ENCODE measurements around the gene ARHGAP26.

DNA sequence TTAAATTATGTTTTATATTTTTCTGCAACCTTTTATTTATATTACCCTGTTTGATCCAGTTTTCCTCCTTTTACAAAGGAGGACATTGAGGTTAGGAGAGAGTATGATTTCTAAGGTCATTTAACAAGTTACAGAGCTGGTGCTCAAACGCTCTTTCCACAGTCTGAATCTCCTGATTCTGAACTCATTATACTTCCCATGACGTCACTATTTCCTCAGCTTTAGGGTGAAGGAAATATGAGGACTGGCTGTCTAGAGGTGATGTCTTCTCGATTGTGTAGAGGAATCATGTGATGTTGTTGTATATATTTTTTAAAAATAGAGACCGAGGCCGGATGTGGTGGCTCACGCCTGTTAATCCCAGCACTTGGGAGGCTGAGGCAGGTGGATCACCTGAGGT is 140.0 kb downstream of the ARHGAP26 start:
- TF ChIP-seq, protein P1, sequence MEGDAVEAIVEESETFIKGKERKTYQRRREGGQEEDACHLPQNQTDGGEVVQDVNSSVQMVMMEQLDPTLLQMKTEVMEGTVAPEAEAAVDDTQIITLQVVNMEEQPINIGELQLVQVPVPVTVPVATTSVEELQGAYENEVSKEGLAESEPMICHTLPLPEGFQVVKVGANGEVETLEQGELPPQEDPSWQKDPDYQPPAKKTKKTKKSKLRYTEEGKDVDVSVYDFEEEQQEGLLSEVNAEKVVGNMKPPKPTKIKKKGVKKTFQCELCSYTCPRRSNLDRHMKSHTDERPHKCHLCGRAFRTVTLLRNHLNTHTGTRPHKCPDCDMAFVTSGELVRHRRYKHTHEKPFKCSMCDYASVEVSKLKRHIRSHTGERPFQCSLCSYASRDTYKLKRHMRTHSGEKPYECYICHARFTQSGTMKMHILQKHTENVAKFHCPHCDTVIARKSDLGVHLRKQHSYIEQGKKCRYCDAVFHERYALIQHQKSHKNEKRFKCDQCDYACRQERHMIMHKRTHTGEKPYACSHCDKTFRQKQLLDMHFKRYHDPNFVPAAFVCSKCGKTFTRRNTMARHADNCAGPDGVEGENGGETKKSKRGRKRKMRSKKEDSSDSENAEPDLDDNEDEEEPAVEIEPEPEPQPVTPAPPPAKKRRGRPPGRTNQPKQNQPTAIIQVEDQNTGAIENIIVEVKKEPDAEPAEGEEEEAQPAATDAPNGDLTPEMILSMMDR (IDR thresholded peaks at IDR 0.05; ENCODE audit: low read depth, low read length, poor library complexity, severe bottlenecking), result no peak
- no peak for TF ChIP-seq EZH2phosphoT487 (IDR thresholded peaks at IDR 0.05; ENCODE audit: borderline replicate concordance, low read length)

Data from DOHH2 (cell line).